A172 (cell line): ENCODE results near the gene H6PD. TPM values are rescaled to one million over a fixed set of nuclear protein-coding genes. Genes with fewer than 3 reads are reported as not detected.

Experiments used
- DNase-seq: peaks from one replicate; pipeline ENCODE4 v3.0.0-alpha.2; 2015; ENCODE audit warnings: low spot score
- total RNA-seq: library from RNA; depleted of rRNA; stranded (reverse); fragments of >200 nt; shearing (Covaris generic); gene quantifications from 2 replicates; pipeline ENCODE4 v1.2.3, GENCODE V29; 2014

The H6PD gene
- total RNA-seq, 1 experiment from 2014 or later, result 10.2 TPM

DNA sequence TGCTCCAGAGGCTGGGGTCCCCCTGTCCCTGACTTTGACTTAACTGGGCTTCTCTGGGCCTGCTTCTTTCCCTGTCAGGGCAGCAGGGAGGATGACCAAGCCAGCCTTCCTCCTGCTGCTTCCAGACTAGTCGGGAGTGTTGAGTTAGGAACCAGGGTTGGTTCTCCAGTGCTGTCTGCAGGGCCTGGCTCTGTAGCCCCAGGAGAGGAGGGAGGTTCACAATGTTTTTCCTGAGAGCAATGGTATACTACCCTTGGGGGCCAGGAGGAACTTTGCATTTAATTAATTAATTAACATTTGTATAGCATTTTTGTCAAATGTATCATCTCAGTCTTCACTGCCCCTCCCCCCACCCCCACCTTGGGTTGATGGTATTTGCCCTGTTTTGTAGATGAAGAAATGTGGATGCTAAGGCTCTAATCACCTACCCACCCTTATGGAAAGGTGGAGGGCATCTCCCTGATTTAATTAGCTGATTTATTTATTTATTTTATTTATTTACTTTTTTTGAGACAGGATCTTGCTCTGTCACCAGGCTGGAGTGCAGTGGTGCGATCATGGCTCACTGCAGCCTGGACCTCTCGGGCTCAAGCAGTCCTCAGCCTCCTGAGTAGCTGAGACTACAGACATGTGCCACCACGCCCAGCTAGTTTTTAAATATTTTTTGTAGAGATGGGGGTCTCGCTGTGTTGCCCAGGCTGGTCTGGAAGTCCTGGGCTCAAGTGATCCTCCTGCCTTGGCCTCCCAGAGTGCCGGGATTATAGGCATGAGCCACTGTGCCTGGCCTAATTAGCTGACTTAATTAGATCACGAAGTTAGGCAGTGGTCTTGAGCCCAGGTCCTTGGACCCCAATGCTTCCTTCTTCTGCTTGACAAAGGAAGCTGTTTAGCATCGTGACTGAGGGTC is 6.6 kb downstream of the H6PD start:
- no peak for DNase-seq

DNA sequence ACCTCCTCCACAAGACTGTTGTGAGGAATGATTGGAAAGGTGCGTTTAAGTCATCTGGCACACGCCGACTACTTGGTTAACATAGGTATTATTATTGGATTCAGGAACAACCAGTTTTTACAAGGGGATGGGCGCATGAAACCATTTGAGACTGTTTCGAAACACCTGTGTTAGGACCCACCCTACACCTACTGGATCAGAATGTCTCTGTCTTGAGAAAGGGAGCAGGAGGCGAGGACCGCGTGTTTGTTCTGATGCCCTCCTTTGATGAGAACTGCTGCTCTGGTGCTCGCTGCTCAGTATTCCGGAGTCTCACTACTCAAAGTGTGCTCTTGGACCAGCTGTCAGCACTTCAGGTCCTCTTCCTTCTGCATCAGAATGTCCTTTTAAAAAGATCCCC is 7.3 kb downstream of the H6PD start:
- DNase-seq, result no peak

DNA sequence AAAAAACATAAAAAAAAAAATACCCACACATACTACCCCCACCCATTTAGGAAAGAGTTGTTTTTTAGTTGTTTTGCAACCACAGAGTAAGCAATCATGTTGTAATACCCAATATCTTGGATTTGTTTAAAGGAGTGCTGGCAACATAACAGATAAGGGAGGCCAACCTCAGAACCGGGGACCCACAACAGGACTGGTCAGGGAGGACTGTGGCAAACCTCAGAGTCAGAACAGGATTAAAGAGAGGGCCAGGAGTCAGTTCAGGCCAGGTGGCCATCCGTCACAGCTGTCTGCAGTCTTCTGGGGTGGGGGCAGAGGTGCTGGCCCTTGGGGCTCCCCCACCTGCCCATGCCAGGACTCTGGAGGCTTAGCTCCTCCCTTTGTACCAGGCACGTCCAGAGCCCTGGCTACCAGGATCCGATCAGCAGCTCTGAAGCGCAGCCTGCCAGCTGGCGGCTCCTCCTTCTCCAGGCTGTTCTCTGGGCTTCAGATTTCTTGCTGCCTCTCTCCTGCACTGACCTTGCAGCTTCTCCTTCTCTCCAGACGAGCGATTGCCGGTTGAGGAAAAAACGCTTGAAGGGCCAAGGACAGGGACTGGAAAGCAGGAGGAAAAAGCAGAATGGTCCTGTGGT is 7.9 kb downstream of the H6PD start:
- no peak for DNase-seq

DNA sequence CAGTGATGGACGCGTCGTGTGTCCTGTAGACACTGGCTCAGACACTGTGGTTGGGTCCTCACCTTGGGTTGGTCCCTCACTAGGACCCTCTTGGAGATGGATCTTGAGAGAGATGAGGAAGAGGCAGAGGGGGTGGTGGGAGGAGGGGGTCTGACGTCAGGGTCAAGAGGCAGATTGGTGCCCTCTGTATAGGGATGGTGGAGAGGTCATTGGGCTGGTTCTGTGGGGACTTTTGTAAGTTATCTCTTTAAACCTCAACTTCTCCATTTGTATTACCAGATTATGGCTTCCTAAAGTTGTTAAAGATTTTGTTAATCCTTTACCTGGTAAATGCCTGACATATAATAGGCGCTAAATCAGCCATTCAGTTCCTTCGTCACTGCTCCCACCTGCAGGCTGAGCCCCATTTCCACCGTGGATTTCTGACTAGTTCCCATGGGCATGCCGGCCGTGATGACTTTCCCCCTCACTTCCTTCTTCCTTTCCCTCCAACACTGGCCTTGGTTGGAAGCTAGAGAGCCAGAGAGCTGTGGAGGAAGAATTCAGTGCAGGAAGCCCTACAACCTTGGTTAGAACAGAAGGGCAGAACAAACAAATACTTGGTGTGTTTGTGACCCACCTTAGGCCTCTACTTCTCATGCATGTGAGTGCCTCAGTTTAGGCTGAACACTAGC is 8.6 kb downstream of the H6PD start:
- no peak for DNase-seq

DNA sequence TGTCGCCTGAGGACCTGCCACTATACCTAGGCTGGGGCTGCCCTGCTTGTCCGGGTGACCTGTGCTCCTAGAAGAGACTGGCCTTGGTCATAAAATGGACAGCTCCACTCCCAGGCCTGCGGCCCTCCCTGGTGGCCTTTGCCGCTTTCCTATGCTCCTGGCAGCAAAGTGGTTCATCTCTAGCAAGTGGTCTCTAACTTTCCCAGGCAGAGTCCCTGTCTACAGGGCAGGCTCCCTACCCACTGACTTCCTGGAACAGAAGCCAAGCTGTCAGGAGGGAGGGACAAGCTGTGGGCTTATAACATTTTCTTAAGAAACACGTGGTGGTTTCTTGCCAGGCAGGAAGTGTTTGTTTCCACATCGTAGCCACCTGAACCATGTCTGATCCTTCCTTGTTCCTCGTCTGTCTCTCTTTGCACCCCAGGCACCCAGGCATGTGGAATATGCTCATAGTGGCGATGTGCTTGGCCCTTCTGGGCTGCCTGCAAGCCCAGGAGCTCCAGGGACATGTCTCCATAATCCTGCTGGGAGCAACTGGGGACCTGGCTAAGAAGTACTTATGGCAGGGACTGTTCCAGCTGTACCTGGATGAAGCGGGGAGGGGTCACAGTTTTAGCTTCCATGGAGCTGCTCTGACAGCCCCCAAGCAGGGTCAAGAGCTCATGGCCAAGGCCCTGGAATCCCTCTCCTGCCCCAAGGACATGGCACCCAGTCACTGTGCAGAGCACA is 10.1 kb downstream of the H6PD start:
- no peak for DNase-seq

DNA sequence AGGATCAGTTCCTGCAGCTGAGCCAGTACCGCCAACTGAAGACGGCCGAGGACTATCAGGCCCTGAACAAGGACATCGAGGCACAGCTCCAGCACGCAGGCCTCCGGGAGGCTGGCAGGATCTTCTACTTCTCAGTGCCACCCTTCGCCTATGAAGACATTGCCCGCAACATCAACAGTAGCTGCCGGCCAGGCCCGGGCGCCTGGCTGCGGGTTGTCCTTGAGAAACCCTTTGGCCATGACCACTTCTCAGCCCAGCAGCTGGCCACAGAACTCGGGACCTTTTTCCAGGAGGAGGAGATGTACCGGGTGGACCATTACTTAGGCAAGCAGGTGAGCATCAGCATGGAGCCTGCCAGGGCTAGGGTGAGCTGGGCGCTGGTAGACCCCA is 10.7 kb downstream of the H6PD start:
- no peak for DNase-seq

DNA sequence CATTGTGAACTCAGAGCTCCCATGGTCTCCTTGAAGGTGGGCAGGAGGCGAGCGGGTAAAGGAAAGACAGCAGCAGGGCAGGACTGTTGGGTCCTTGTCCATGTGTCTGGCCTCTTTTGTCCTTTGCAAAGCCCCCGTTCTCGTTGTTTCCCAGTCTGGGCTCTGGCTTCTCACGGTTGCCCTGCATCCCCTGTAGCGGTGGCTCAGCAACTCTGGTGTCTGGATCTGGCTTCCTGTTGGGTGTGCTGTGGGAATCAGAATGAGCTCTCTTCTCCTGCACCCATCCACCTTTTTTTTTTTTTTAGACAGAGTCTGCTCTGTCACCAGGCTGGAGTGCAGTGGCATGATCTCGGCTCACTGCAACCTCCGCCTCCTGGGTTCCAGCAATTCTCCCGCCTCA is 11.1 kb downstream of the H6PD start:
- no peak for DNase-seq

DNA sequence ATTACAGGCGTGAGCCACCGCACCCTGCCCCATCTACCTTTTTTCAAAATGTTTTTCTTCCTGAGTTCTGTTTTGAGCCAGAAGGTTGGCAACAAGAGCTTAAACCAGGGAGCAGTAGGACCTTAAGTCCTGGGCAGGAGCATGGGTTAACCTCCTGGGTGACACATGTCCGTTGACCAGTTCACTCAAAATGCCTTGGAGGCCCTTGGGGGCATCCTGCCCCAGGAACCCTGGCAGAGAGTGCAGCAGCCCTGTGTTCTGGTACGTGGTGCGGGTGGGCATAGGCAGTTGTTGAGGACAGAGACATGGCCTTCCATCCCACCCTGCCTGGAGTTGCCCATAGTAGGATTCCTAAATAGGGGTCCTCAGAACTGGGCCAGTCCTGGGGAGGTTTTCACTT is 11.6 kb downstream of the H6PD start:
- no peak for DNase-seq

DNA sequence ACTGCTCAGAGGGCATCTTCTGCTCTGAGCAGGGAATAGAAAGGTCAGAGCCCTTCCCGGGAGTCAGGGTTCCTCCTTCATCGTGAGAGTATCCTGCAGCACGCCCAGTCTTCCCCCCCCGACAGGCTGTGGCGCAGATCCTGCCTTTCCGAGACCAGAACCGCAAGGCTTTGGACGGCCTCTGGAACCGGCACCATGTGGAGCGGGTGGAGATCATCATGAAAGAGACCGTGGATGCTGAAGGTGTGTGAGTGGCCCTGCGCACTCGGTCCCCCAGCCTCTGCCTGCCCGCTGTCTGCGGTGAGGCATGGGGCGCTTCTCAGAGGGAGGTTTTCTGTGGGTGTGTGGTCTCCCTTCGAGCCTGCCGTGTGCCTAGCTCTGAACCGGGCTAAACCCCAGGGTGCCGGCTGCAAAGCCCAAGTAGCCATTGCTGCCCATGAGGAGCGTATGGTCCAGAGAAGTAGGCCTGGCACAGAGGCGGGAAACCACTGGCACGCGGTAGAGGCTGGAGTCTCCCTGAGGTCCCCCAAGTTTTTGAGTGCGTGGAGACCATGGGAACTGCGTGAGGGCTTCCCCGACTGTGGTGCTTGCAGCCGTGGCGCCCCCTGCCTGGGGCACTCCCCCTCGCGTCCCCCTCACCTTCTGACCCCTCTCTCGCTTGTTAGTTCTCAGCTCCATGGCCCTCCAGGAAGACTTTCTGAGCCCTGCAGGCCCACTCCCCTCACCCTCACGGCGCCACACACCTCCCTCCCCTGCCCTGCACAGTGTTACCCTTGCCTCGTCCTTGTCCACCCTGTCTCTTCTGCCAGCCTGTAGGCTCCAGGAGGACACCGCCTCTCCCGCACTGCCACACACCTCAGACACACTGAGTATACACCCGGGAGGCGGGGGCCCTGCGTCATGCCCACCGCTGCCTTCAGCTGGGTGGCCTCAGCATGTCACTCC is 12.5 kb downstream of the H6PD start:
- no peak for DNase-seq

DNA sequence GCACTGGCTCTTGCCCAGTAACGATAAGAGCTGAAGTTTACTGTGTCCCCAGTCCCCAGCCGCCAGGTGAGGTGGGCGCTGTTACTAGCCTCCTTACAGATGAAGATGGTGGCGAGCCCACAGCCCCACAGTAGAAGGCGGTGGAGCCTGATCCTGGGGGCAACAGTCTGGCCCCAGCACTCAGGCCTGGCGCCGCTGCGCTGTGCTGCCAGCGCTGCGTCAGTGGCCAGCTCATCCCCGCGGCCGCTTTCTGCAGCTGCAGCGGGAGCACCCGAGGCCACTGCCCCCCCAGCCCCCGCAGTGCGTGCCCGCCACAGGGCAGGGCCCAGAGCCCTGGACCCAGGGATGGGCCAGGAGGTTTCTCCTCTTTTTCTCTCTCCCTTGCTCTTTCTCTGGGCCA is 13.3 kb downstream of the H6PD start:
- DNase-seq, result no peak

DNA sequence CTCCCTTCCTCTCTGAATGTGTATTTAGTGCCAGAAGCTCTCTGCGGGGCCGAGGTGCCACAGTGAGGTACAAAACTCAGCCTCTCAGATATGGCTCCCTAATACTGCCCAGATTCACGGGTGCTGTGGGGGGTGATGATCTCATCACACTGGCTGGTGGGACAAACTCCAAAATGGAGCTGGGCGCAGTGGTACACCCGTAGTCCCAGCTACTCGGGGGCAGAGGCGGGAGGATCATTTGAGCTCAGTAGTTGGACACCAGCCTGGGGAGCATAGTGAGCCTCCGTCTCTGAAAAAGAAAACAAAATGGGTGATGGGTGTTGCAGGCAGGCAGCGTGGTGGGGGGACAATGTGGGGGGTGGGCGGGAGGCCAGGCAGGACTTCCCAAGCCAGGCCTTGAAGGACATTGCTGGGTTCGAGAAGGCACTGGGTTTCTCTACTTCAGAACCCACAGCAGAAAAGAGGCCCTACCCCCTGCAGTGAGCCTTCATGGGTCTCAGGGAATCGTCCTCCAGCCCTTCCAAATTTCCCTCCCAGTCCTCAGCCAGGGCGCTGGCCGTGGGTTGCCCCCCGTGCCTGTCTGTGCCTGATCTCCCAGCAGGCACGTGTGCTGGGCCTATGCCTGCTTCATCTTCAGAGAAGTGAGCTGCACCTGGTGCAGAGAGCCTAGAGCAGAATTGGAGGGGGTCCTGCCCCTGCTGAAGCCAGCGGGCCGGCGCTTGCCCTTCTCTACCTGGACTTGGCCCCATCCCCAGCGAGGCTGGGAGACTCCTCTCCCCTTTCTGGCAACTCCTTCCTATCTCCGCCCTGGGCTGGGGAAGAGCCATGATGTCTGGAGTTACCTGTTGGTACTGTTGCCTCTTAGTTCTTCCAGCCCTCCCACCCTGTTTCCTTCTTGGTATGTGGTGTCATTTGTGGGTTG is 14.0 kb downstream of the H6PD start:
- no peak for DNase-seq

DNA sequence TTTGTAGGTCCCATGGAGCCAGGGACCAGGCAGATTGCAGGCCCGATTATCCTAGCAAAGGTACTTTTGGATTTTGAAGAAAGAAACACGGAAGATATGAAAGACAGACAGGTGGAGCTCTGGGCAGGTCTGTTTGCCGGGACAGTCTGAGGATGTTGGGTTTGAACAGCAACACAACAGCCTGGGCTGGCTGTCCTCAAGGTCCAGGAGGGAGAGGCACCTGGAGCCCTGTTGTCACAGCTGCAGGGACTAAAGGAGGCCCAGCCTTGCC is 14.6 kb downstream of the H6PD start:
- no peak for DNase-seq

DNA sequence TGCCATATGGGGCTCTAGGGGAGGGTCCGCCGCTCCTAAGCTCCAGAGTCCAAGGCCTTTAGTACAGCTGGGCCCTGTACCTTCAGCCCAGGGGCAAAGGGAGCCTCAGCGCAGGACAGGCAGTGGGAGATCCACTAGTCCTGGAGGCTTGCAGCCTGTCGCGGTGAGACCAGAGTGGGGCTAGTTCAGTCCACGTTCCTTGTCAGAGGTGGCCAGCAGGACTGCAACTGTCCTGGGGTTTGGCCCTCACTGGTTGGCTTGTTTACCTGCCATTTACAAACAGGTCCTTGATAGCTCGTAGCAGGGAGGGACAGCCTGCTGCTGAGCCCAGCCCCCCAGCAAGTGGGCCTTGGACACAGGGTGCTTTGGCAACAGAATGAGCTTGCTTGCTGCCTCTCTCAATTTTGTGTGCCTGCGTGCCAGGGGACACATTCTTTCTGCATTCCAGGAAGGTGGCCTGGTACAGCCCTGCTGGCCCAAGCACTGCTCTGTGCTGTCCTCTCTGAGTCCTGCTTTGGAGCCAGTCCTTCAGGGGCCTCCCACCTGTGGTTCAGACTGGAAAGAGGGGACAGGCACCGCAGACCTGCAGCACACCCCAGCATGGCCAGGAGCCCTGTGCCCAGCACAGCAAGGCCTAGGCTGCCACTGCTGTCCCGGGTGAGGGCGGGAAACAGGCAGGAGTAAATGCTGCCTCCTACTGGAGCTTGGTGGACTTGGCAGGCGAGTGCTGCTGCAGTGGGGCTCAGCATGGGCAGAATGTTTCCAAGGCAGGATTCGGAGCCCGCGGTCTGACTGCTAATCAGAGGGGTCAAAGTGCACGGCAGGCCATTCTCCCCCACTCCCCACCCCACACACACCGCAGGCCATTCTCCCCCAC is 15.2 kb downstream of the H6PD start:
- no peak for DNase-seq

DNA sequence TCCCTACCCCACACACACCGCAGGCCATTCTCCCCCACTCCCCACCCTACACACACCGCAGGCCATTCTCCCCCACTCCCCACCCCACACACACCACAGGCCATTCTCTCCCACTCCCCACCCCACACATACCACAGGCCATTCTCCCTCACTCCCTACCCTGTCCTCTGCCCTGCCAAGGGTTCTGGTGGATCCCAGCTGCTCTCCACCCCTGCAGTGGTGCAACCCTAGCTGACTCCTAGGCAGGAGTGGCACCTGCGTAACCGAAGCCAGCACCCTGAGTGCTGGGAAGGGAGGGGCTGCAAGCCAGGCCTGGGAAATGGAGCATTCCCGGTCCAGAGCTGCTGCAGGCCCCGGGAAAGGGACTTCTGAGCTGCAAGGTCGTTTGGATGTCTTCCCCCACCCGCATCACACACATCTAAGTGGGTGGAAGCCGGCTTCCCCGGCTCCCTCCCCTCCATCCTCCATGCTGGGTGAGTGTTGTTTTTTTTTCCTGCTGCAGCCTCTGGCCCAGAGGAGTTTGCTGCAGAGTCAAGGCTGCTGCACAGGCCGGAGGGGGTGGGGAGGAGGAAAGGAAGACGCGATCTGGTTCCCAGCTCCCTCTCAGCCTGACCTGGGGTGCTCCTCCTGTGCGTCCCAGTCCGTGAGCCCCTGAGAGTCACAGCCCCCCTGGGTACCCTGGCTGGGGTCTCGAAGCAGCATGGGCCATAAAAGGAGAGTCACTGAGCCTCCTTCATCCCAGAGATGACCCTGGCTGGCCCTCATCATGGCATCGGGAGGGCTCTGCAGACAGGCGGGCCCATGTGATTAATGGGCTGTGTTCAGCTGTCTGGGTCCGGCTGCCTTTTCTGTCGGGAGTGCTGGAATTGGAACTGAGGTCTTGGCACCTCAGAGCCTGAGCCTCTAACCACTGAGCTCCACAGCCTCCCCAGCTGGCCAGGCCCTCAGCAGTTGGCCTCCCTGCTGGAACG is 16.1 kb downstream of the H6PD start:
- DNase-seq, result no peak

DNA sequence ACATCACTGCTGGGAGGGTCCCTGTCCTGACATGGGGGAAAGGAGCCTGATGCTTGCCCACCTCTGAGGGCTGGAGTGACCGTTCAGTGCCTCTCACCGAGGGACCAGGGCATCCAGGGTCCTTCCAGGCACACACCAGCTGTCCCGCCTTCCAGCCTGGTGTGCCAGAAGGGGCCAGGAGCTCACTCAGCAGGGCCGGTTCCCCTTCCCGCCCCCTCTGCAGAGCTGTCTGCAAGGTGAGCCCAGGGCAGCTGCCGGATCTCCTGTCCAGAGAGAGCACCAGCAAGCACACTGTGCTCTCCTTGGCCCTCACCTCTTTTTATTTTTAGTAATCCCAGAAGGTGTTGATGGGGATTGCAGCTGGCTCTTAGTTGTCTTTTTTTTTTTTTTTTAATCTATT is 16.9 kb downstream of the H6PD start:
- no peak for DNase-seq

DNA sequence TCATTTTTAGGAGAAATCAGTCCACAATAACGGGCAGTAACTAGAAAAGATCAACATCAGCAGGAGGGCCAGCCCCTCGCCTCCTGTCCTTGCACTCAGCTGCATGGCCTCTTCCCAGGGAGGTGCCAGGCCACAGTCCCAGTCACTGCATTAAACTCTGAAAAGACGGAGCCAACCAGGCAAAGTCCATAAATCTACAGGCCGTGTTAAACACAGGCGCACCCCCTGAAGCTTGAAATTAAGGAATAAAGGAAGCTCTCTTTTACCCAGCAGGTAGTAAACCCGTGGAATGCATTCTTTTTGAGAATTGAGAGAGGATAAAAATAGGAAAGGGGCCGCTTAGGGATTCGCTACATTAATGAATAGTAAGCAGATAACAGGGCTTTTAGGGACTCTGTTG is 18.4 kb downstream of the H6PD start:
- no peak for DNase-seq

DNA sequence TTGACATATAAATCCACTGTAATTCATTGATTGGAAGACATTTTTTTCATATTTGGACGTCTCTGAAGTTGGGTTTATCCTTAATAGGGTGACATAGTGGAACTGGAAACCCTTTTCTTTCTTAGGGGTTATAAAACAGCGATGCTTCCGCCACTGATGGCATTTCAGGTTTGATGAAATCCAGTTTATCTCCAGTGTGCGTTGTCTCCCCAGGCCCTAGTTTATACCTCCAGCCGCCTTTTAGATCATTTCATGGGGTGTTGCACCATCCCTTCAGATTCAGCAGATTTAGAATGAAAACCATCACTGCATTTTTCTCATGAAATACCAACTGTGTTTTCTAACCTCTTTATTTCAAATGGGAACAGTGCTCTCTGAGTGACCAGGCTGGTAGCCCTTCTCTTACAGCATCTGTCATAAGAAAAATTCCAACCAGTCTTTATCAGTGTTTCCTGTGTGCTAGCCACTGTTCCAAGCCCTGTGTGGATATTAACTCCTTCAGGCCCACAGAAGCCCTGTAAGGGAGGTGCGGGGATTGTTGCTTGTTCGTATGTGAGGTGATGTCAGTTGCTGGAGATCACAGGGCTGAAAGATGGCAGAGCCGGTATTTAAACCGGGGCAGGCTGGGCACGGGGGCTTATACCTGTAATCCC is 19.0 kb downstream of the H6PD start:
- no peak for DNase-seq

DNA sequence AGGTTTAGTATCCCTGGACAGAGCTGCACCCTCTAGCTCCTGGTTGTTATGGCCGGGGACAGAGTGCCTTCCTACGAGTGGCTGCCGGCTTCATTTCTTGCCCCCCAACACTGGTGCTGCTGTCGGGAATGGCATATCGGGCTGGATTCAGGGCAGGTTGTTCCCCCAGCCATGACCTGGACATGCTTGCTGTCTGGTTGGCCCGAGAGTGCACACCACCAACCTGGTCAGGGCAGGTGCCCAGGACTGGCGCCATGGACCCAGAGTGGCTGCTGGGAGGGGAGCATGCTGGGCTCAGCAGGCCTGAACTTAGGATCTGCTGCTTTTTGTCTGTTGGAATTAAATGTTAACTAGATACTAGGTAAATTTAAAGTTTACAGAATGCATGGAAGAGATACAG is 21.8 kb downstream of the H6PD start:
- DNase-seq, result no peak
